ENCODE measurements around the gene KANK3.

- TF ChIP-seq POLR2A (IDR thresholded peaks at IDR 0.05; ENCODE audit: extremely low read depth, insufficient read length) (no peak), CTCF (IDR thresholded peaks at IDR 0.05; ENCODE audit: low read depth, low read length) (no peak)
Measured at GRCh38 chr19:8363803-8364771, 21.0 kb upstream of the KANK3 start, which contains the start of gene ANGPTL4.
